Ishikawa (cell line): ENCODE measurements around the gene SDK2.

ENCODE experiments used
- CEBPB ChIP-seq: IDR thresholded peaks from 2 replicates; pipeline ENCODE4 v1.6.1; 2012
- EP300 ChIP-seq: IDR thresholded peaks from 2 replicates; pipeline ENCODE4 v1.6.1; 2012; ENCODE audit warnings: borderline replicate concordance
- NFIC ChIP-seq: IDR thresholded peaks from 2 replicates; pipeline ENCODE4 v1.6.1; 2012
- REST ChIP-seq: IDR thresholded peaks from 2 replicates; pipeline ENCODE4 v1.6.1; 2012; ENCODE audit warnings: low read depth, mild to moderate bottlenecking
- YY1 ChIP-seq: IDR thresholded peaks from 2 replicates; pipeline ENCODE4 v1.6.1; 2012; ENCODE audit warnings: low read depth

- no peak for TF ChIP-seq EP300
- TF ChIP-seq YY1: no peak
- no peak for TF ChIP-seq NFIC
- no peak for TF ChIP-seq REST
- no peak for TF ChIP-seq CEBPB
Observed at GRCh38 chr17:73603971-73604370, 40.3 kb downstream of the SDK2 start.
